OCI-M2 (cell line): Measurements from ENCODE around the gene NPM3.

Experiments
- DNase-seq: peaks from one replicate; lab custom pipeline; 2025; ENCODE audit not compliant: unreplicated experiment; lab: John Stamatoyannopoulos, UW

The NPM3 gene

GRCh38 chr10:101775273-101776160, 7.7 kb downstream of the NPM3 start, which contains the start of gene FGF8:
Gene FGF8 (minus strand): TSS chr10:101776114. CDS start chr10:101775900, 214 bp downstream.
- no peak for DNase-seq

- DNase-seq = no peak
Observed at GRCh38 chr10:101774589-101775272, 8.5 kb downstream of the NPM3 start.

- no peak for DNase-seq
Observed at GRCh38 chr10:101773923-101774588, 9.2 kb downstream of the NPM3 start.

- no peak for DNase-seq
Observed at GRCh38 chr10:101772895-101773761, 10.1 kb downstream of the NPM3 start.

GRCh38 chr10:101772017-101772894, 11.0 kb downstream of the NPM3 start:
- DNase-seq = no peak

- no peak for DNase-seq
Observed at GRCh38 chr10:101771380-101771779, 11.9 kb downstream of the NPM3 start.

GRCh38 chr10:101770331-101771215, 12.7 kb downstream of the NPM3 start:
- no peak for DNase-seq

- no peak for DNase-seq
Observed at GRCh38 chr10:101769541-101770180, 13.6 kb downstream of the NPM3 start.

GRCh38 chr10:101768791-101769170, 14.5 kb downstream of the NPM3 start:
- DNase-seq = no peak

GRCh38 chr10:101767966-101768790, 15.1 kb downstream of the NPM3 start:
- DNase-seq = no peak

- DNase-seq = no peak
Observed at GRCh38 chr10:101767600-101767945, 15.7 kb downstream of the NPM3 start.

- DNase-seq = no peak
Observed at GRCh38 chr10:101766753-101767599, 16.3 kb downstream of the NPM3 start.

- no peak for DNase-seq
Observed at GRCh38 chr10:101766306-101766705, 16.9 kb downstream of the NPM3 start.

- DNase-seq = no peak
Observed at GRCh38 chr10:101763141-101763846, 20.0 kb downstream of the NPM3 start.

- DNase-seq = no peak
Observed at GRCh38 chr10:101762736-101763135, 20.5 kb downstream of the NPM3 start.

- DNase-seq = no peak
Observed at GRCh38 chr10:101761226-101761625, 22.0 kb downstream of the NPM3 start.
